Stomach (tissue), 9 donors: Measurements from ENCODE around the gene GPR35. TPM values are rescaled to one million over a fixed set of nuclear protein-coding genes. Genes with fewer than 3 reads are reported as not detected.
A peak's percentile ranks its signal among the peaks of the same experiment; 100 is the strongest.

Experiments used
- DNase-seq, 2 donors: peaks; one replicate each; pipeline versions ENCODE4 v3.0.0 to v3.0.0-alpha.2; 2013 to 2019
- H3K27ac ChIP-seq, 5 donors: fragments of 200-600 bp in 4 of 5; sonication (generic) in 4 of 5; one replicate each; pipeline ENCODE4 v1.5.1; 2013 to 2019; ENCODE audit warnings: mild to moderate bottlenecking in 1 of 5, moderate library complexity in 1 of 5
- H3K27me3 ChIP-seq, 3 donors: fragments of 200-600 bp; sonication (generic); one replicate each; pipeline ENCODE4 v1.5.1; 2017 to 2019; ENCODE audit warnings: mixed run types in 1 of 3
- H3K36me3 ChIP-seq, 4 donors: fragments of 200-600 bp; sonication (generic); 1 replicate in 3 of 4; 2 replicates in 1 of 4; pipeline ENCODE4 v1.5.1; 2016 to 2019
- H3K4me1 ChIP-seq, 4 donors: fragments of 200-600 bp; sonication (generic); one replicate each; pipeline ENCODE4 v1.5.1; 2016 to 2019
- H3K4me3 ChIP-seq, 4 donors: fragments of 200-600 bp; sonication (generic) in 3 of 4; one replicate each; pipeline ENCODE4 v1.5.1; 2016 to 2019; ENCODE audit warnings: mild to moderate bottlenecking in 1 of 4
- H3K9me3 ChIP-seq, 4 donors: fragments of 200-600 bp; sonication (generic); one replicate each; pipeline ENCODE4 v1.5.1; 2016 to 2019
- CTCF ChIP-seq, 7 experiments: fragments of 450-650 bp in 4 of 7; fragments of 200-600 bp in 3 of 7; sonication (generic) in 3 of 7; IDR thresholded peaks; one replicate each; pipeline ENCODE4 v1.5.1; 2016 to 2019; ENCODE audit warnings: antibody characterized with exemption in 7 of 7, control low read depth in 2 of 7, mild to moderate bottlenecking in 1 of 7
- EP300 ChIP-seq: sonication (generic); formaldehyde crosslinking; IDR thresholded peaks from one replicate; pipeline ENCODE4 v1.6.1; 2017; ENCODE audit warnings: antibody characterized with exemption
- POLR2A ChIP-seq, 4 donors: fragments of 450-650 bp; IDR thresholded peaks; one replicate each; pipeline ENCODE4 v1.6.1; 2016; ENCODE audit warnings: antibody characterized with exemption in 4 of 4, control low read depth in 2 of 4, mild to moderate bottlenecking in 1 of 4, moderate library complexity in 1 of 4
- POLR2AphosphoS5 ChIP-seq, 3 donors: sonication (generic); formaldehyde crosslinking; IDR thresholded peaks; one replicate each; pipeline ENCODE4 v1.6.1; 2016; ENCODE audit warnings: antibody characterized with exemption in 3 of 3
- WGBS, 5 donors: extraction: QIAGEN DNeasy Blood & Tissue Kit in 3 of 5; methylation state at CpG; one replicate each; pipeline versions ENCODE4 v1.1.5 to v1.1.7; 2013 to 2018; 5-methylcytosine and 5-hydroxymethylcytosine counted together
- intact Hi-C: fragments of 100-400 bp; cut with DNase I; formaldehyde crosslinking; loops from one replicate; pipeline ENCODE4 v1.15.1; 2023; ENCODE audit warnings: low total_unique reads
- polyA plus RNA-seq, 3 donors: library from polyadenylated mRNA; stranded (reverse); fragments of 200-250 nt; gene quantifications; one replicate each; pipeline ENCODE4 v1.2.3, GENCODE V29; 2013
- total RNA-seq, 5 donors: library from RNA; depleted of rRNA; stranded (reverse); fragments of >200 nt; gene quantifications; one replicate each; pipeline versions ENCODE4 v1.1.0 to v1.2.3, GENCODE V29; 2014 to 2016
- donor health status: healthy with polysubstance abuse.
- donor health status: Bipolar disorder and iron deficiency.
- donor health status: healthy.

The GPR35 gene
- total and polyA plus RNA-seq, 8 donors: 8.5 to 68.9 (median 12.9) TPM

- intact Hi-C loops: no loop called here
- 76 to 88% (median 82%) methylated on average over 9 to 20 of the region's 20 CpGs for WGBS, 5 donors
- Histone ChIP-seq H3K36me3 (peaks cover 9 to 67% (median 49%) of the 10 kb centered on the region in 4 donors), H3K9me3 (no peaks in the 10 kb centered on the region), H3K27me3 (no peaks in the 10 kb centered on the region), H3K27ac (no peak overlapping the region), H3K4me1 (peaks cover 8 to 34% (median 32%) of the 10 kb centered on the region in 4 donors), H3K4me3 (no peak overlapping the region)
- DNase-seq: no peak
- TF ChIP-seq POLR2A (IDR thresholded peaks at IDR 0.05) (no peak), CTCF (IDR thresholded peaks at IDR 0.05) (no peak), EP300 (no peak), POLR2AphosphoS5 (IDR thresholded peaks at IDR 0.05) (no peak)
These were observed 24.0 kb upstream of the GPR35 start for GRCh38 chr2:240601061-240601830.

- peaks cover 8 to 31% (median 27%) of the 10 kb centered on the region in 4 donors for H3K4me1 ChIP-seq
- intact Hi-C loops: no loop called here
- no peaks in the 10 kb centered on the region for H3K27me3 ChIP-seq
- 89 to 98% (median 94%) methylated on average over 8 to 11 of the region's 11 CpGs for WGBS, 5 donors
- peaks cover 9 to 62% (median 44%) of the 10 kb centered on the region in 4 donors for H3K36me3 ChIP-seq
- TF ChIP-seq EP300 (no peak), CTCF (IDR thresholded peaks at IDR 0.05) (no peak), POLR2AphosphoS5 (IDR thresholded peaks at IDR 0.05) (no peak), POLR2A (IDR thresholded peaks at IDR 0.05) (no peak)
- no peaks in the 10 kb centered on the region for H3K9me3 ChIP-seq
- H3K4me3 ChIP-seq: no peak overlapping the region
- no peak for DNase-seq
- no peak overlapping the region for H3K27ac ChIP-seq
These were observed 23.5 kb upstream of the GPR35 start for GRCh38 chr2:240601831-240602160.

GRCh38 chr2:240602266-240603050 is 22.8 kb upstream of the GPR35 start:
- 86 to 92% (median 90%) methylated on average over 26 to 32 of the region's 32 CpGs for WGBS, 5 donors

More at GRCh38 chr2:240602266-240603050, 22.8 kb upstream of the GPR35 start:
- intact Hi-C loops: no loop called here
- Histone ChIP-seq H3K4me3 (no peak overlapping the region), H3K27me3 (no peaks in the 10 kb centered on the region), H3K9me3 (no peaks in the 10 kb centered on the region), H3K36me3 (peaks cover 9 to 56% (median 39%) of the 10 kb centered on the region in 4 donors), H3K27ac (peak overlapping the region in 1 of 5 donors; percentile 23), H3K4me1 (peaks cover 8 to 27% (median 23%) of the 10 kb centered on the region in 4 donors)
- TF ChIP-seq CTCF (IDR thresholded peaks at IDR 0.05) (no peak), POLR2AphosphoS5 (IDR thresholded peaks at IDR 0.05) (no peak), POLR2A (IDR thresholded peaks at IDR 0.05) (no peak), EP300 (no peak)
- no peak for DNase-seq
